ENCODE results near the gene ADAMTS2.

ADAMTS2 gene

DNA sequence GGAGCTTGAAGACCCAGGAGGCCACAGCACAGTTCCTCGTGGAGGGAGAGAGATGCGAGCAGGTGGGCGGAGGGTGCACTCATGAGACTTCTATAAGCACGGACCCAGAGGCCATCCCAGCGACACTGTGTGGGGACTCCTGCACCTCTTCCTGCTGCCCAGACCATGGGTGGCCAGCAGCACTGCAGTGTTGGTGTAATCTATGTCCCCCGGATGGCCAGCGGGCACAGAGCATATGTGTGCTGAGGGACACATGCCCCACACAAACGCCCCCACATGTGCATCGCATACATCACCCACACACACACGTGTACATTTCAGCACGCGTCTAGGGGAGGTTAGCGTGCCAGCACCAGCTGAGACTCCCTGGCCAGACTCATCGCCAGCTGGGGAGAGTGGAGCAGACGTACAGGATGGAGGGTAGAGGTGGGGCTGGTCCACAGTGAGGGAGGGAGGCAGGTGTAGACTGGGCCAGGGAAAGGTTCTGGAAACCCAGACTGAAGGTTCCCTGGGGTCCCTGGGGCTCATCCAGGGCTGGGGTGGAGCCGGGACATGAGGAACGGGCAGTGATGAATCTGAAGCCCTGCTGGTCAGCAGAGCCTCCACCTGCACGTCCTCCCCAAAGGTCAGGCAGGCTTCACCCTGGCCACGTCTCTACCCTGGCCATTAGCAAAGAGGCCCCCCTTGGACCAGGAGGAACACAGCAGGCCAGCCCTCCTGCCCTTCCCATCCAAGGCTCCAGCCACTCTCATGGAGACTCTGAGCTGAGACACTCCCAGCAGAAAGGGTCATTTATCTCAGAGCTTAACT lies 27.6 kb downstream of the ADAMTS2 start:
- no peak overlapping the region for H3K27ac ChIP-seq (ENCODE audit: insufficient read depth in 1 of 2, low read depth in 1 of 2, low read length in 2 of 2, poor library complexity in 1 of 2, severe bottlenecking in 2 of 2)
- ChIA-PET POLR2A (no interaction called here), CTCF (no interaction called here)
- no peak overlapping the region for H3K4me3 ChIP-seq (ENCODE audit: control insufficient read depth in 1 of 7, extremely low read depth in 1 of 7, insufficient read depth in 4 of 7, low read depth in 2 of 7, low read length in 6 of 7)
- peaks cover 0 to 15% (median 0%) of the 10 kb centered on the region in 5 experiments for H3K27me3 ChIP-seq (replicated peaks in 2 of 5; ENCODE audit: control insufficient read depth in 4 of 5, insufficient read depth in 5 of 5, low read length in 4 of 5)
- DNase-seq: no peak
- H3K4me1 ChIP-seq (ENCODE audit: control extremely low read depth in 1 of 4, control insufficient read depth in 4 of 4, insufficient read depth in 4 of 4, low read length in 3 of 4): no peaks in the 10 kb centered on the region
- 73% methylated on average over 12 of the region's 19 CpGs for WGBS (ENCODE audit: insufficient coverage)
- no peaks in the 10 kb centered on the region for H3K36me3 ChIP-seq (ENCODE audit: control insufficient read depth in 4 of 4, insufficient read depth in 4 of 4, low read length in 3 of 4)
- peaks cover 0 to 11% (median 0%) of the 10 kb centered on the region in 5 experiments for H3K9me3 ChIP-seq (ENCODE audit: control extremely low read depth in 1 of 5, control insufficient read depth in 4 of 5, insufficient read depth in 2 of 5, low read depth in 1 of 5, low read length in 4 of 5)

DNA sequence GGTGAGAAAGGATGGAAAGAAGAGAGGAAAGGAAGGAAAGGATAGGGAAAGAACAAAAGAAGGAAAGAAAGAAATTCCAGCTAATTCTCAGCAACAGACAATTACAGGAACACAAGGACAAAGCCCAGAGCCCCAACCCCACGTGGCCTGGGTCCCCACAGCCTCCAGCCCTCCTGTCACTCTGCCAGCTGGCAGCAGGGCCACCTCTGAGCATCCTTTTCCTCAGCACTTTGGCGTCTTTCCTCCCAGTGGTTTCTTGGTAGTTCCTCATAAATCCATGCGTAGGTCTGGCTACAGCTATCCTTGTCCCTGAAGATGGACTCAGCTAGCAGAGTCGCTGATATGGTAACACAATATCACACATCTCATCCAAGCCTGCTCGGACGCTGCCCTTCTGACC lies 28.3 kb downstream of the ADAMTS2 start:
- peaks cover 0 to 15% (median 0%) of the 10 kb centered on the region in 5 experiments for H3K27me3 ChIP-seq (replicated peaks in 2 of 5; ENCODE audit: control insufficient read depth in 4 of 5, insufficient read depth in 5 of 5, low read length in 4 of 5)
- no peak overlapping the region for H3K4me3 ChIP-seq (ENCODE audit: control insufficient read depth in 1 of 7, extremely low read depth in 1 of 7, insufficient read depth in 4 of 7, low read depth in 2 of 7, low read length in 6 of 7)
- H3K9me3 ChIP-seq (ENCODE audit: control extremely low read depth in 1 of 5, control insufficient read depth in 4 of 5, insufficient read depth in 2 of 5, low read depth in 1 of 5, low read length in 4 of 5): peaks cover 0 to 14% (median 0%) of the 10 kb centered on the region in 5 experiments
- ChIA-PET POLR2A (no interaction called here), CTCF (no interaction called here)
- whole genome bisulfite sequencing (ENCODE audit: insufficient coverage): 43% methylated on average over 5 of the region's 6 CpGs
- H3K4me1 ChIP-seq (ENCODE audit: control extremely low read depth in 1 of 4, control insufficient read depth in 4 of 4, insufficient read depth in 4 of 4, low read length in 3 of 4): no peaks in the 10 kb centered on the region
- DNase-seq: no peak
- no peaks in the 10 kb centered on the region for H3K36me3 ChIP-seq (ENCODE audit: control insufficient read depth in 4 of 4, insufficient read depth in 4 of 4, low read length in 3 of 4)
- no peak overlapping the region for H3K27ac ChIP-seq (ENCODE audit: insufficient read depth in 1 of 2, low read depth in 1 of 2, low read length in 2 of 2, poor library complexity in 1 of 2, severe bottlenecking in 2 of 2)

DNA sequence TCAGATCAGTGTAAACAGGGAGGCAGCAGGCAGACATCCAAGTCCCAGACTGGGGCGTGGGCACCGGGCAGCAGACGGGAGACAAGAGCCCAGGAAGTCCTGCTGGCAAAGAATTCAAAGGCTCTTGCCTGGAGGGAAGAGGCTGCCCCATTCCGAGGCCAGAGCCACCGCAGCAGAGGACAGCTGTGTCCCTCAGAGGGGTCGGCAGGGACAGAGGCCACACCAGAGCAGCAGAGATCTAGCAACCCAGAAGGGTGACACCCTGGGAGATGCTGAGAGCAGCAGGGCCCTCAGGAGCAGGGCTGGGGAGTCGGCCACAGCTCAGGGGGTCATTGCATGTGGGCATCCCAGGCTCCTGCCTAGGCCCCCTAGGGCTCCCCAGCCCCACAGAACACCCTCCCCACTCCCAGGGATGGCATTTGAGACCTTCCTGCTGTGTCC lies 29.1 kb downstream of the ADAMTS2 start:
- WGBS (ENCODE audit: insufficient coverage): 98% methylated on average over 7 of the region's 7 CpGs
- peaks cover 0 to 14% (median 0%) of the 10 kb centered on the region in 5 experiments for H3K9me3 ChIP-seq (ENCODE audit: control extremely low read depth in 1 of 5, control insufficient read depth in 4 of 5, insufficient read depth in 2 of 5, low read depth in 1 of 5, low read length in 4 of 5)
- peaks cover 0 to 15% (median 0%) of the 10 kb centered on the region in 5 experiments for H3K27me3 ChIP-seq (replicated peaks in 2 of 5; ENCODE audit: control insufficient read depth in 4 of 5, insufficient read depth in 5 of 5, low read length in 4 of 5)
- no peak overlapping the region for H3K27ac ChIP-seq (ENCODE audit: insufficient read depth in 1 of 2, low read depth in 1 of 2, low read length in 2 of 2, poor library complexity in 1 of 2, severe bottlenecking in 2 of 2)
- no peak overlapping the region for H3K4me3 ChIP-seq (ENCODE audit: control insufficient read depth in 1 of 7, extremely low read depth in 1 of 7, insufficient read depth in 4 of 7, low read depth in 2 of 7, low read length in 6 of 7)
- H3K4me1 ChIP-seq (ENCODE audit: control extremely low read depth in 1 of 4, control insufficient read depth in 4 of 4, insufficient read depth in 4 of 4, low read length in 3 of 4): no peaks in the 10 kb centered on the region
- POLR2A ChIA-PET: interaction anchor here (1.0 kb wide), 1 partner anchor 21 kb away, joined by 4 read pairs; no protein-coding TSS in a partner anchor
- DNase-seq: no peak
- CTCF ChIA-PET: interaction anchor here (0.5 kb wide), 1 partner anchor 146 kb away, joined by 3 read pairs; no protein-coding TSS in a partner anchor
- H3K36me3 ChIP-seq (ENCODE audit: control insufficient read depth in 4 of 4, insufficient read depth in 4 of 4, low read length in 3 of 4): no peaks in the 10 kb centered on the region

DNA sequence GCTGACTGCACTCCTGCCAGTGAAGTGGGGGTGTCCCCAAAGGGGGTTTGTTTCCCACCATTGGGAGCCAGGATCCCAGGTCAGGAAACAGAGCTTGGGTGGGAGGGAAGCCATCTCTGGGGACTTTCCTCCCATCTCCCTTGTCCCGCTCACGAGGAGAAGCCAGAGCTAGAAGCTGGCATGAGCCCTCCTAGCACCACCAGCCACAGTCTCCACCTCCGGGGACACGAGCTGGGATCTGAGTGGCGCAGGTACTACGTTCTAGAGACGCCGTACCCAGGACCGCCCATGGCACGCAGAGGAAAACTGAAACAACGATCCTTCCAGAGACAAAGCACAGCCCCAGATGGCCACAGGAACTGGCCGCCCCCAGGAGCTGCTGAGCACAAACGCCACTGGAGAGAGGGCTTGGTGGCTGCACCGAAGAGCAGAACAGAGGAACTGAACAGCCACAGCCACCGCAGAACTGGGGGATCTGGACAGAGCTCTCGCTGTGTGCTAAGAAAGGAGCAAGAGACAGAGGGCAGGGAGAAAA lies 29.8 kb downstream of the ADAMTS2 start:
- POLR2A ChIA-PET: interaction anchor here (1.0 kb wide), 1 partner anchor 20 kb away, joined by 4 read pairs; no protein-coding TSS in a partner anchor
- no peak for DNase-seq
- no peaks in the 10 kb centered on the region for H3K4me1 ChIP-seq (ENCODE audit: control extremely low read depth in 1 of 4, control insufficient read depth in 4 of 4, insufficient read depth in 4 of 4, low read length in 3 of 4)
- H3K9me3 ChIP-seq (ENCODE audit: control extremely low read depth in 1 of 5, control insufficient read depth in 4 of 5, insufficient read depth in 2 of 5, low read depth in 1 of 5, low read length in 4 of 5): peaks cover 0 to 14% (median 0%) of the 10 kb centered on the region in 5 experiments
- 89% methylated on average over 14 of the region's 16 CpGs for WGBS (ENCODE audit: insufficient coverage)
- H3K27ac ChIP-seq (ENCODE audit: insufficient read depth in 1 of 2, low read depth in 1 of 2, low read length in 2 of 2, poor library complexity in 1 of 2, severe bottlenecking in 2 of 2): no peak overlapping the region
- no peak overlapping the region for H3K4me3 ChIP-seq (ENCODE audit: control insufficient read depth in 1 of 7, extremely low read depth in 1 of 7, insufficient read depth in 4 of 7, low read depth in 2 of 7, low read length in 6 of 7)
- peaks cover 0 to 12% (median 0%) of the 10 kb centered on the region in 5 experiments for H3K27me3 ChIP-seq (replicated peaks in 2 of 5; ENCODE audit: control insufficient read depth in 4 of 5, insufficient read depth in 5 of 5, low read length in 4 of 5)
- no peaks in the 10 kb centered on the region for H3K36me3 ChIP-seq (ENCODE audit: control insufficient read depth in 4 of 4, insufficient read depth in 4 of 4, low read length in 3 of 4)
- CTCF ChIA-PET: interaction anchor here (0.5 kb wide), 1 partner anchor 147 kb away, joined by 3 read pairs; no protein-coding TSS in a partner anchor

DNA sequence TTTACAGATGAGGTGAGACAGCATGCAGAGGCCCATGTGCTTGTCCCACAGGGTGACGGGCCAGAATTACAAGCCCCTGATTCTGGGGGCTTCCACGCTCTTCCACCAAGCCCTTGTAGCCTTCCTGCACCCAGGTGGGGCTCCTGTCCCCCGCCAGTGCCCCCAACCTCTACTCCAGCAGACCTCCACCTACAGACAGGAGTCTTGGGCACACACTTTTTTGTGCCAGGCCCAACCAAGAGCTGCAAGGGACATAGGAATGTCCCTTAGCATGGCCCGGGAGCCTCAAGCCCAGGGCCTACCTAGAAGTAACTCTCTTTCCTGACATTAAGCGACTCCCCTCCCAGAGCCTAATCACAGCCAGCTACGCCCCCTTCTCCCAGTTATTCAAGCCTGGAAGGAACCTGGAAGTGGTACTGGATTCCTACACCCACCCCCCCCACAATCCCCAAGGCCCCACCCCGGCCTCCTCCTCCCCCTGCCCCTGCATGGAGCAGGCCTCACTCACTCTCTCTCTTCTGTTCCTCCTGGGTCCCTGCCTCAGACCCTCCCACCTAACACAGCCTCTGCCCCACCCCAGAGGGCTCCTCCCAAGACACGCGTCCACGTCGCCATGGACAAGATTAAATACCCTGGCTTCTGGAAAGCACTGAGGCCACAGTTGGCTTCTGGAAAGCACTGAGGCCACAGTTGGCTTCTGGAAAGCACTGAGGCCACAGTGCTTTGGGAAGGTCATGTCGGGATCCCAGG lies 30.5 kb downstream of the ADAMTS2 start:
- CTCF ChIA-PET: no interaction called here
- WGBS (ENCODE audit: insufficient coverage): 98% methylated on average over 8 of the region's 12 CpGs
- DNase-seq: no peak
- Histone ChIP-seq H3K4me3 (ENCODE audit: control insufficient read depth in 1 of 7, extremely low read depth in 1 of 7, insufficient read depth in 4 of 7, low read depth in 2 of 7, low read length in 6 of 7) (no peak overlapping the region), H3K27me3 (replicated peaks in 2 of 5; ENCODE audit: control insufficient read depth in 4 of 5, insufficient read depth in 5 of 5, low read length in 4 of 5) (peaks cover 0 to 12% (median 0%) of the 10 kb centered on the region in 5 experiments), H3K36me3 (ENCODE audit: control insufficient read depth in 4 of 4, insufficient read depth in 4 of 4, low read length in 3 of 4) (no peaks in the 10 kb centered on the region), H3K27ac (ENCODE audit: insufficient read depth in 1 of 2, low read depth in 1 of 2, low read length in 2 of 2, poor library complexity in 1 of 2, severe bottlenecking in 2 of 2) (no peak overlapping the region), H3K9me3 (ENCODE audit: control extremely low read depth in 1 of 5, control insufficient read depth in 4 of 5, insufficient read depth in 2 of 5, low read depth in 1 of 5, low read length in 4 of 5) (peaks cover 0 to 14% (median 0%) of the 10 kb centered on the region in 5 experiments), H3K4me1 (ENCODE audit: control extremely low read depth in 1 of 4, control insufficient read depth in 4 of 4, insufficient read depth in 4 of 4, low read length in 3 of 4) (no peaks in the 10 kb centered on the region)
- POLR2A ChIA-PET: no interaction called here

DNA sequence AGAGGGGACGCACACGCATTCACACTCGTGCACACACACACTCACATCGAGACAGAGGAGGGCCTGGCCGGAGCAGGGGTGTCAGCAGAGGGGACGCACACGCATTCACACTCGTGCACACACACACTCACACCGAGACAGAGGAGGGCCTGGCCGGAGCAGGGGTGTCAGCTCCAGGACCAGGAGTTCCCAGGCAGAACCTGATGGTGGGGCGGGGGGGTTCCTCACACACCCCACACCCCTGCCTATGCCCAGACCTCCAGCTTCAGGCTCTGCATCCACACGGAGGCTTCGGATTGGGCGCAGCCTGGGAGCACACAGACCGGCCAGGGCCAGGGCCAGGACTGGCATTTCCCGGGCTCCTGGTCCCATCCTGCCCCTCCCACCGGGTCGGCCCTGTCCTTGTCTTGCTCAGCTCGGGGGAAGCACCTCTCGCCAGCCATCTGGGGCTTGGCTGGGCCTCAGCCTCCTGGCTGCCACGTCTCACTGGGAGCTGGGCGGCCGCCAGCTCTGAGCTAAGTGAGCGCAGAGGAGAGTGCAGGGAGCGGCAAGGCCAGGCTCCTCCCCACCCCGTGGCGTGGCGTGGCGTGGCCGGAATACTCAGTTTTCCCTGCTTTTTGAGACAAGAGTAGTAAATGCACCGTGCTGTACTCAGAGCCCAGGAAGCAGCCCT lies 31.3 kb downstream of the ADAMTS2 start:
- ChIA-PET POLR2A (no interaction called here), CTCF (no interaction called here)
- Histone ChIP-seq H3K36me3 (ENCODE audit: control insufficient read depth in 4 of 4, insufficient read depth in 4 of 4, low read length in 3 of 4) (no peaks in the 10 kb centered on the region), H3K9me3 (ENCODE audit: control extremely low read depth in 1 of 5, control insufficient read depth in 4 of 5, insufficient read depth in 2 of 5, low read depth in 1 of 5, low read length in 4 of 5) (peaks cover 0 to 14% (median 0%) of the 10 kb centered on the region in 5 experiments), H3K27me3 (replicated peaks in 2 of 5; ENCODE audit: control insufficient read depth in 4 of 5, insufficient read depth in 5 of 5, low read length in 4 of 5) (peaks cover 0 to 9% (median 0%) of the 10 kb centered on the region in 5 experiments), H3K4me1 (ENCODE audit: control extremely low read depth in 1 of 4, control insufficient read depth in 4 of 4, insufficient read depth in 4 of 4, low read length in 3 of 4) (no peaks in the 10 kb centered on the region), H3K27ac (ENCODE audit: insufficient read depth in 1 of 2, low read depth in 1 of 2, low read length in 2 of 2, poor library complexity in 1 of 2, severe bottlenecking in 2 of 2) (no peak overlapping the region), H3K4me3 (ENCODE audit: control insufficient read depth in 1 of 7, extremely low read depth in 1 of 7, insufficient read depth in 4 of 7, low read depth in 2 of 7, low read length in 6 of 7) (no peak overlapping the region)
- no peak for DNase-seq
- WGBS (ENCODE audit: insufficient coverage): 98% methylated on average over 18 of the region's 31 CpGs

Data from common myeloid progenitor, CD34-positive (primary cell).